GM19351 (cell line): Measurements from ENCODE around the gene UBE2O.

Source experiments
- ATAC-seq: cut with Tn5 transposase; IDR thresholded peaks from one replicate; pipeline ENCODE4 v1.9.1; 2021; ENCODE audit warnings: mild to moderate bottlenecking, moderate library complexity; ENCODE audit not compliant: unreplicated experiment

UBE2O gene

DNA sequence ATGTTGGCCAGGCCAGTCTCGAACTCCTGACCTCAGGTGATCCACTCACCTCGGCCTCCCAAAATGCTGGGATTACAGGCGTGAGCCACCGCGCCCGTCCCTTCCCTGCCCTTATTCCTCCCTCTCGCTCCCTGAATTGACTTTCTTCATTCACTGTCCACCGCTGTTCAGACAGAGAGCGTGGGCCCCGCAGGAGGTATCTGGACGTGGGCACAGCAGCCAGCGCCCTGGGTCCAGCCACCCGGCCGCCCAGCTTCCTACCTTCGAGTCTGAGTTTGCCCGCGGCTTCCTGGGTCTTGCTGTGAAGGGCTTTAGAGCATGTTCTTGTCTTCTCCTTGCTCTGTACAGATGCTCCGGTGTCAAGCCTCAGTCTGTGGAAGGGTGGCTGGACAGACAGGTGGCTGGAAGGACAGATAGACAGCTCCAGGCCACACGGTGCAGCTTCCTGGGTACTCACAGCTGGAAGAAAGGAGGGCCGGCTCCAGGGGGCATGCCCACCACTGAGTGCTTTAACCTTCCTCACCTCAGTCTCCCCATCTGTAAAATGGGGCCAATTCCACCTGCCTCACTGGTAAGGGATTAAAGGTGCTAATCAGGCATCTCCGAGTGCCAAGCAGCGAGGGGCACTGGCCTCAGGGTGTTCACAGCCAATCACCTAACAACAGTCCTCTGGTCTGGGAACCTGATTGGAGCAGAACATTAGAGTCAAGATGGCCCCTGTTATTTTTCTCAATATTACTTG, 34.7 kb upstream of the UBE2O start:
- ATAC-seq = no peak

DNA sequence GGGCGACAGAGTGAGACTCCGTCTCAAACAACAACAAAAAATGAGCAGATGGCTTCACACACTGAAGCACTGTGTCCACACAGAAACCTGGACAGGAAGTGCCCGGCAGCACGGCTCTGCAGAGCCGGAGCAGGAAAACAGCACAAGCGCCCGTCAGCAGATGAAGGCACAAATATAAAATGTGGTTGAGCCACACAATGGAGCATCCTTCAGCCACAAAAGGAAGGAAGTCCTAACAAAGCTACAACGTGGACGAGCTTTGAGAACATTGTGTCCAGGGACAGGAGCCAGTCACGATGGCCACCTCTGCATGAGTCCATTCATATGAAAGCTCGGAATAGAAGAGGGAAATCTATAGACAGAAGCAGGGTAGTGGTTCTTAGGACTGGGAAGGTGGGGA, 32.6 kb upstream of the UBE2O start:
- ATAC-seq = no peak

DNA sequence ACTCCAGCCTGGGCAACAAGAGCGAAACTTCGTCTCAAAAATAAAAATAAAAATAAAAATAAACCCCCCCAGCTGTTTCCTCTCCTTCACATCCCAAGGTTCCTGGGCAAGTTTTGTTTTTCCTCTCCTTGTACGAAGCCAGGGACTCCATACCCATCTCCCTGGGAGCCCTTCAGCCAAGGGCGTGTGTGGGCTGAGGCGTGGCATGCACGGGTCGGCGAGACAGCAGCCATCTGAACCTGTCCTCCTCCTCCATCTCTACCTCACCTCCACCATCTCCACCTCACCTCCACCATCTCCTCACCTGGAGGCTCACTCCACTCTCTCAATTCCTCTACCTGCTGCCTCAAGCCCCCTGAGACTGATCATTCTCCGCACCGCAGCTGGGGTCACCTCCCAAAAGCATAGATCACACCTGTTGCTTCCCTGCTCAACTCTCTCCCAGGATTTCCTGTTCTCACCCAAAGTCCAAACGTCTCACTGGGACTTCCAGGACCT, 31.3 kb upstream of the UBE2O start:
- no peak for ATAC-seq

DNA sequence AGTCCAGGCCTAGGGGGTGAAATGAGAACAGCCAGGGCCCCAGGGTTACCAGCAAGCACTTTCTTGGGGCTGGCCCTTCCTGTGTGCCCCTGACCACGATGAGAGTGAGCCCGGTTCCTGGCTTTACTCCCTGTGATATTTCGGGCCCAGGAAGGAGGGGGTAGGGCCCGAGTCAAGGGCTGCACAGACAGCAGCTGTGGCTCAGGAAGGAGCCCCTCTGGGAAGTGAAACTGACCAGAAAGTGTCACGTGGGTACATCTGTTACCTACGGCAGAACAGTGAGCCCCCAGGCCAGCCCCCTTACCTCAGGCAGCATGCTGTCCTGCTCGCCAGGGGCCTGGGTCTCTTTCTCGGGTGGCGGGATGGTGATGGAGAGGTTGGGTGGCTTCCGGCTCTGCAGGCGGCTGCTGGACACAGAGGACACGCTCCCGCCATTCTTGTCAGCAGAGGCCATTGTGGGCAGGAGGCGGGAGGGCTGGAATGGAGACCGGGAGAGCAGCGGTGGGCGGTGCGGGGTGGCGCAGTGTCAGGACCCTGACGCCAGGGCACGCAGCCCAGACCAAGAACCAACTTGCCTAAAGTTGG, 28.2 kb upstream of the UBE2O start:
- peak; percentile 58 for ATAC-seq

DNA sequence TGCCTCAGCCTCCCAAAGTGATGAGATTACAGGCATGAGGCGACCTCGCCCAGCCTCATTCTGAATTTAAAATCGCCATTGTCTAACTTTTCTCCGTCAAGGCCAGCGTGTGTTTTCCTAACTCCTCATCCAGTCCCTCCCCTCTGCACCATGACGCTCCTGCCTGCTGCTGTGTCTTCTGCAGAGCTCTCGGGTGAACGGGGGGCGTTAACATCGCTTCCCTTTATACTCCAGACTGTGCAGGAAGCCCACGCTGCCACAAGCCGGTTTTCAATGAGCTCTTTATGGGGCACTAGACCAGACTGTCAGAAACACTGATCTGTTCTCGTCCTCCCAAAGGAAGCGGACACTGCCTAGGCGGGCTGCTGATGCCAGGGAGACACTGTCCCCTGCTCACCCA, 27.7 kb upstream of the UBE2O start:
- ATAC-seq = peak; percentile 21

DNA sequence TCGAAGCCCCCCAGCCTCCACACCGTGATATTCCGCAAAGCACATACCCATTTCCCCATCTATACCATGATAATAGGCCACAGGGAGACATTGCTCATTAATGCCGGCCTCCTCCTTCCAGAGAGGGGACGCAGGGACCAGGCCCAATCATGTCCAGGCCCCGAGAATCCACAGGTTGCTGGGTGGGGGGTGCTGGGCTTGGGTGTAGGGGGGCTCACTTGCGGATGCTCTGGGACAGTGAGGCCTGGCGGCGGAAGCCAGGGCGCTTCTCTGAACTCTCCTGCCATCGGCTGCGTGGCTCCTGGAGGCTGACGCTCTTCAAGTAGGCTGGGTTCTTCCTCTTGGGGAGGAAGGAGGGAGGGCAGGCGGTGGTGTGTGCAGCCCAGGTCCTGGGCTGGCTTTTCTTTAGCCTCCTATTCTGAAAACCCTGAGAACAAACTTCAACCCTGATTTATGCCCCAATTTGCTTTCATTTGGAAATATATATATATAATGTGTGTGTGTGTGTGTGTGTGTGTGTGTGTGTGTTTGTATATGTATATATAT, 26.6 kb upstream of the UBE2O start:
- ATAC-seq = no peak

DNA sequence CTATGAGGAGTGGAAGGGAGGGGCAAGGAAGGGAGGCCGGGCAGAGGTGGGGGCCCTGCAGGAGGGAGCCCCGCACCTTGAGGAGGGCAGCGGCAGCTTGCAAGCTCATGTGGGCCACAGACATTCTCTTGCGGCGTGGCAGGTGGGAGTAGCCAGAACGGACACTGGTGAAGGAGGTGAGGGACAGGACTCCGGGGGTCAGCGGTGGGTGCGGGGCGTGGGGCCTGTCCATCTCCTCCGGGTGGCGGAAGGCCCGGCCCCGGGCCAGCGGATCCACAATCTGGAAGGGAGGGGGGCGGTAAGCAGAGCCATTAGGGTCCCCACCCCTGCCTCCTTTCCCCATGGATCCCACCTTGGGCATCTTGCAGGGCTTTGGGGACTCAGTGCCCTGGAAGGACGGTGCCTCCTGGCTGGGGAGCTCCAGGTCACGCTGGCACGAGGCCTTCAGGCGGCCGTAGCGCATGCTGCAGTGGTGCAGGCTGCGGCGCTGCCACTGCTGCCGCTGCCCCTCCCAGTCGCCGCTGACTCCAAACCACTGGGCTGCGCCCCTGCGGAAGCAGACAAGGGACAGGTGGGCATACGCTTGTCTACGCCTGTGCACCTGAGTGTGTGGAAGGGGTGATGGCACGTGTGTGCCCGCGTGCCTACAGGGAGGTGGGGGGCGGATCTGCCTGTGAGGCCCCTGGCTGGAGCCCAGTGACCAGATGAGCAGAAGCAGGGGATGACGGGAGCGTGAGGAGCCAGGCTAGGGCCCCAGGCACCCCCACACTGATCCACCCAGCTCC, 26.0 kb upstream of the UBE2O start:
- no peak for ATAC-seq

DNA sequence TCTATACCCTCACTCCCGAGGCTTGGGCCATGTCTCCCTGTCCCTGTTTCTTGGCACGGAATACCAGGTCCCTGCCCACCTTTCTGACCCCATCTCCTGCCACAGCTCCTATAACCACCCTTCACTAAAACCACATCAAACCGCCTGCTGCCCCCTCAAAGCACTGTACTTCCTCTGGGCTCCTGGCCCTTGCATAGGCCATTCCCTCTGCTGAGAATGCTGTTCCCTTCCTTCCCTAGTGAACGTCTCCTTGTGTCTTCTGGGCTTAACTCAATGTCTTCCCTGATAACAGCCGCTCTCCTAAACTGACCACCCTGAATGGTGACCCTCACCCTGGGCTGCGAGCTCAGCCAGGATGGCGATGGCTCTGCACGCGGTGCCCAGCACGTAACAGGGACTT, 25.1 kb upstream of the UBE2O start:
- ATAC-seq = no peak

DNA sequence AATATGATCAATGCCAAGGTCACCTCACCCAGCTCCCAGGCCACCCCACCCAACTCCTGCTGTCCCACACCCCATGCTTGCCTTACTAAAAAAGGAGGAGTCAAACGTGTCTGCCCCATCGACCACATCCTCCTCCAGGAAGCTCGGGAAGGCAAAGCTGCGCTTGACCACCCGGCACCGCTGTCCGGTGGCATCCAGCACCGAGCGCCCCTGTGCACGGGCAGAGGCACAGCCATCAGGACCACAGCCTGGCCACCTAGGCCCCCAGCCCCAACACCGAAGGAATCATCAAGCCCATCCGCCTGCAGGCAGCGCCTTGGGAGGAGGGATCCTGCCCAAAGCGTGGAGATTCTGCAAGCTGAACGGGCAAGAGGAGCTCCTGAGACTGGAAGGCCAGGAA, 24.6 kb upstream of the UBE2O start:
- ATAC-seq = no peak

DNA sequence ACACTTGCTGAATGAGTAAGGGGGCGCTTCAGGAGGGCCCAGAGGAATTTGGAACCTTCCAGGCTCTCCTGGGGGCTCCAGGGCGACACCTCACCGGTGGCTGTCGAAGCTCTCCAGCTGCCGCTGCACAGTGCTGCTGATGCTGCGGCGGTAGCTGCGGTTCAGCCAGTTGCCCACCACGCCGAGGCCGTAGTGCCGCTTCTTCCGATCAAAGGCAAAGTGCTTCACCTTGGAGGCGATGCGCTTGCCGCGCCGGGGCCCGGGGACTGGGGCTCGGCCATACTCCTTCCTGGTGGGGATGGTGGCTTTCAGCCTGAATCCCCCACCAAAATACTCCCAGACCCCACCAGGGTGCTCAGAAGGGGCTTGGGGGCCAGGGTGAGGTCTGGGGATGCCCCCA, 23.8 kb upstream of the UBE2O start:
- ATAC-seq = no peak

DNA sequence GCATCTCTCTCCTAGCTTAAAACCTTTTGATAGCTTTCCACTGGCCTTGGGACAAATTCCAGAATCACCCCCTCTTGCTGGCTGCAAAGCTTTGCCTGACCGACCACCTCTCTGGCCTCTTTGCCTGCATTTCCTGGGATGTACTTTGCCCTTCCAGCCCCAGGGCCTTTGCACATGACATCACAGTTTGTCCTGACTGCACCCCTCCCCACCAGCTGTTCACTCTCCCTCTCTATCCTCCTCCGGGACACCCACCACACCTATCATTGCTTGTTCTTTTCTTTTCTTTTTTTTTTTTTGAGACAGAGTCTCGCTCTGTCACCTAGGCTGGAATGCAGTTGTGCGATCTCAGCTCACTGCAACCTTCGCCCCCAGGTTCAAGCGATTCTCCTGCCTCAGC, 22.4 kb upstream of the UBE2O start:
- no peak for ATAC-seq

DNA sequence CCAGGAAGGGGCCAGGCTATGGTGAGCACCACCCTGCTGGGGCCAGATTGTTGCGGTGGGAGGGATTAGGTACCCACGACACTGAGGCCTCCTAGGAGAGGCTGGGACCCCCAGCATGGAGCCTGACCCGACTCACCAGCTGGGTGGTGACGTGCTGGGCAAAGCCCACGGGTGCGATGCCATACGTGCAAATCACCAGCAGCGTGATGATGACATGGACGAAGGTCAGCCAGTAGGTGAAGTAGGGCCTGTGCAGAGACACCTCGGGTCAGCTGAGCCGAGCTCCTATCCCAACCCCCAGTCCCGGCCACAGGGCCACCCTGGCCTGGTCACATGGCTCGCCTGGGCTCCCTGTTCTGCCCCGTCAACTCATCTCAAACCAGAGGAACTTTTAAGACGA, 21.9 kb upstream of the UBE2O start:
- ATAC-seq = no peak

DNA sequence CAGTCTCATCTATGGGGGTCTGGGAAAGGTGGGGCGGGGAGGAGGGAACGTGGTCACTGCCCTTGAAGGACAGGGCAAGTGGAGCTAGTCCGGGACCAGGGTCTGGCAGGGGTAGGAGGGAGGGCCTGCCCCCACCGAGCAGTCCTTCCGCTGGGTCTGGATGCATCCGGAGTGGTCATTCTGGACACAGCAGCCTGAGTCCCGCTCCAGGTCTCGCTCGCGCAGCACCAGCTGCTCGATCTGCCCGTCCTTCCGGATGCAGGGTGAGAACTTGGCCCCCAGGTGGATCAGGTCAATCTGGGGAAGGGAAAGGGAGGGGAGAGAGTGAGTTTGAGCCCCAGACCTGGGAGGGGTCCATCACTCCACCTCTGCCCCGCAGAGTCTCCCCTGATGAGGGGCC, 21.3 kb upstream of the UBE2O start:
- no peak for ATAC-seq

DNA sequence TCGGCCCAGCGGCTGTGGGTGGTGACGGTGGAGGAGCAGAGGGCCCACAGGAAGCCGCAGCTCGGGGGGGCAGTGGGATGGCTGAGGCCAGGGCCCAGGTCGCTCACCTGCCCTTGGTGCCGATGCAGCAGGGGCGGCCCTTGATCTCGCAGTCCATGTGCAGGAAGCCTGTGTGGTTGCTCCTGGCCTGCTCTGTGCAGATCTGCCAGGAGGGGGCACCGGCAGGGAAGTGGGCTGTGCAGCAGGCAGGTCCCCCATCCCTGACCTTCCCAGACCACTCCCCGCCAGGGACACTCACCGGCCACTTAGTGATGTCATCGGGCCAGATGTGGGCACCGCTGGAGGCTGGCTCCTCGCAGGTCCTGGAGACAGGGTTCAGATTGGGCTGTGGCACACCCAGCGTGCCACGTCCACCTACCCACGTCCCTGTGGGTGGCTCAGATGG, 20.6 kb upstream of the UBE2O start:
- ATAC-seq = no peak

DNA sequence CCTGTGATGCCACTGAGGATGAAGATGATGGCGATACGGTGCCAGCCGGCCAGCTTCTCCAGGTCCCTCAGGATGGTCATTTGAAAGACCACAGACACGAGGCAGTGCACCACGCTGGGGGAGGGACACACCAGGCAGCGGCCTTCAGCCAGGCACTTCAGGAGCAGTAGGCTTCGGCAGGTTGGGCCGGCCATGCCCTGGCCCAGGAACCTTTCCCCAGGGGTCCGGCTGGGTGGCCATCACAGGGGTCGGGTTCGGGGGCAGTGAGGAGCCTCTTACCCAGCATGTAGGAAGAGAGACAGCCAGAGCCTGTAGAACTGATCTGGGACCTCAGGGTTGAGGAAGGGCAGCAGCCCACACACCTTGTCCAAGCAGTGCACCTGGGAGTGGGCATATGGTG, 19.8 kb upstream of the UBE2O start:
- no peak for ATAC-seq

DNA sequence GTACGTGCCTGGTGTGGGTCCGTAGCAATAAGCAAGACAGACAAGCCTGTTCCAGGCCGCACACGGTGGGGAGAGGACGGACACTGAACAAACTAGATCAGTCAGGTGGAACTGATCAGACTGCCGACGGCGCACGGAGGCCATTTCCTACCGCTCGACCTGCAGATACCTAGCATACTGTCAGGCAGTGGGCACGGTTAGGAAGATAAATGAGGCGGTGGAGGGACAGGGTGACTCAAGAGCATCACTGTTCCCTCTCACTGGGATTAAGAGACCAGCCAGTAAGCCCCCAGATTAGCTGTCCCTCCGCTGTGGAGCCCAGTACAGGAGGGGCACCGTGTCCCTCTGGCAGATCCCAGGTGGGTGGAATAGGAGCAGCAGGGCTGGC, 19.3 kb upstream of the UBE2O start:
- no peak for ATAC-seq

DNA sequence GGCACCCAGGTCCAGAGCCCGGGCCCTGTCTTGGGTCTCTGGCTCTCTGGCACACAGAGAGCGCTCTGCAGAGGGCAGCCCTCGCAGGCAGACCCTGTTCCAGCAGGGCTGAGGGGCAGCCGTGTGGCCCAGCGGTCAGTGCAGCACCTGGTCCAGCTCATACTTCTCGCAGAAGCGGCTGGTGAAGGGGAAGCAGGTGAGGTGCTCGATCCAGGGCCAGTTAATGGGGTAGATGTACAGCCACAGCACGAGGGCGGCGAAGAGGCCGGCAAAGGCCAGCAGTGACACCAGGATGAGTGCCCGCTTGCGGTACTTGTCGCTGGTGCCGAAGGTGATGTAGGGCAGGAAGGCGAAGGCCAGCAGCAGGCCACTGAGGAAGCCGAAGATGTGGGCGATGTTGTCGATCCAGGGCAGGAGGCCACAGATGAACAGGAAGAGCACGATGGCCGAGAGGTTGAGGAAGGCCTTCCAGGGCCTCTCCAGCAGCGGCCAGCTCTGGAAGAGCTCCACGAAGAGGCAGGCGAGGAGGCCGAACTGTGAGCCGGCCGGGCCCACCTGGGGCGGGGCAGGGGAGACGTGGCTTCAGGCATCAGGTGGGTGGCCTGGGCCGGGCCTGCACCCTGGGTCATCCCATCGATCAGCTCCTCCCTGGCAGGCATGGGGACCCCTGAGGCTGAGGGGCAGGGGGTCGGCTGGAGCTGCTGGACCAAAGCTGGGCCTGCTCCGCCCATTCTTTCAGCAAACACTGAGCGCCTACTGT, 18.7 kb upstream of the UBE2O start:
- no peak for ATAC-seq

DNA sequence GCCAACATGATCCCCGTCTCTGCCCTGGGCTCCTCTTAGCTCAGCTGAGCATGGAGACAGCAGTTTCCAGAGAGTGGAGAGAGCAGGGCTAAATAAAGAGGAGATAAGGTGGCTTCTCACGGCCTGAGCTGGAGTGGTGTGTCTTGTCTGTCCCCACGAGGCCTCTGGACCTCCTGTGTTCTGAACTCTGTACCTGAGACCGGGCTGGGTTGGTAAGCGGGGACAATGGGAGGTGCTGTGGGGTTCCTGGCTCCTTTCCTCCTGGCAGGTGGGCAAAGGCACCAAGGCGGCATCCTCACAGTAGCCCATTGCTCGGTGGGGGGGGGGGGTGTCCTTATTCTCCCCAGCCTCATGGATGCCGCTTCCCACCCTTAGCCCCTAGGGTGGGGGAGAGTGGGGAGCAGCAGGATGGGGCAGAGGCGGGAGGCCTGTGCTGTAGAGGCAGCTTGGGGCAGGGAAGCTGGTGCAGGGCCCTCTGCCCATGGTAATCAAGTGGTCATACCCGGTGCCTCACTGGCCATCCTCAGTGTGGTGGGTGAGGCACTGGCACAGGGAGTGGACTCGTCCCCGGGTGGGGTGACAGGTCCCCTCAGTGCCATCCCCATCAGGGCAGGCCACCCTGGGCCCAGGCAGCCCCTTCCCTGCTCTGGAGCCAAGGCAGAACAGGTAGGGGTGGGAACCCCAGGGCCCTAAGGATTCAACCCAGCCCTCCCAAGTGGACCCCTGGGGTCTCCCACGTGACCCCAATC, 17.2 kb upstream of the UBE2O start:
- ATAC-seq = no peak

DNA sequence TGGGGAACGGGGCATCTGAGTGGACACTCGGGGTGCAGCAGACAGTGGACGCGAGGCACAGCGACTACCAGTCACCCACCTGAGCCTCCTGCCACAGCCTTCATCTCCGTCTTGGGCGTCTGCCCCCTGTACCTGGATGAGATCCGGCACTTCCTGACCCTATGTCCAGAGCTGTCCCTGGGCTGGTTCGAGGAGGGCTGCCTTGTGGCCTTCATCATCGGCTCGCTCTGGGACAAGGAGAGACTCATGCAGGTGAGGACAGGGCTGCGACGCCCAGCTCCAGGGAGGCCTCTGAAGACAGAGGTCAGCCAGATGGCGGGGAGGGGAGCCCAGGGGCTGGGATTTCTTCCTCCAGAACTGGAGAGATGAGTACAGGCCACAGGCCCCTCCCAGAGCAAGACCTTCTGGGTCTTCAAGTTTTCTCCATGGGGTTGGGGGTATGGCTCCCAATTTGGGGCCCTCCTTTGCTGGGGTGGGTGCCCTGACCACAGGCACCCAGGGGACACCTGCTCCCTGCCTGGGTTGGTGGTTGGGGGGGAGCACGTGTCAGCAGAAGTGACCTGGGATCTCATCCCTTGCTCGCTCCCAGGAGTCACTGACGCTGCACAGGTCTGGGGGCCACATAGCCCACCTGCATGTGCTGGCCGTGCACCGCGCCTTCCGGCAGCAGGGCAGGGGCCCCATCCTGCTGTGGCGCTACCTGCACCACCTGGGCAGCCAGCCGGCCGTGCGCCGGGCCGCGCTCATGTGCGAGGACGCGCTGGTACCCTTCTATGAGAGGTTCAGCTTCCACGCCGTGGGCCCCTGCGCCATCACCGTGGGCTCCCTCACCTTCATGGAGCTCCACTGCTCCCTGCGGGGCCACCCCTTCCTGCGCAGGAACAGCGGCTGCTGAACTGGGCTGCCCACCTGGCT, 16.4 kb upstream of the UBE2O start:
- ATAC-seq = no peak
